DOHH2 (cell line): ENCODE measurements around the gene ING1.

Source experiments
- EZH2phosphoT487 ChIP-seq: fragments of 200-600 bp; sonication (generic); IDR thresholded peaks from 2 replicates; pipeline ENCODE4 v1.6.1; 2017; ENCODE audit warnings: borderline replicate concordance, mild to moderate bottlenecking, antibody characterized with exemption, low read length, moderate library complexity, mixed read lengths
- TF ChIP-seq, protein P1 (sequence below): fragments of 200-600 bp; sonication (generic); IDR thresholded peaks from one replicate; pipeline ENCODE4 v1.5.1; 2014; ENCODE audit warnings: antibody characterized with exemption, mild to moderate bottlenecking, low read depth, low read length; ENCODE audit not compliant: poor library complexity, severe bottlenecking

DNA sequence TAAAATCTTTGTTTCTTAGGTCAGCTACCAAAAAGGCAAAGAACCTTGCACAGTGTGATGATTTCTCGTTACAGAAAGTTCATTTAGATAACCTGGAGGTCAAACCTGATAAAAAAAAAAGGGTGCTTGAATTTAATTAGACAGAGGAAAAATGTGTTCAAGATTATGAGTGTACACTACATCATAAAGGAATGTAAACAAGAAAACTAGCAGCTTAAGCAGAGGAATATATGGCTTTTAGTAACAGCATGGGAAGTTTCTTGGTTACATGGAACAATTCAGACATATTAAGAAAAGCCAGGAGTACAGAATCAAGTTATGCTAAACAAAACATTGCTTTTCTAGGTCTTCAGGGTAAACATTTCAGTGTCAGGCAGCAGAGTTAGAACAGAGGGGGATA is 32.9 kb downstream of the ING1 start:
- TF ChIP-seq, protein P1, sequence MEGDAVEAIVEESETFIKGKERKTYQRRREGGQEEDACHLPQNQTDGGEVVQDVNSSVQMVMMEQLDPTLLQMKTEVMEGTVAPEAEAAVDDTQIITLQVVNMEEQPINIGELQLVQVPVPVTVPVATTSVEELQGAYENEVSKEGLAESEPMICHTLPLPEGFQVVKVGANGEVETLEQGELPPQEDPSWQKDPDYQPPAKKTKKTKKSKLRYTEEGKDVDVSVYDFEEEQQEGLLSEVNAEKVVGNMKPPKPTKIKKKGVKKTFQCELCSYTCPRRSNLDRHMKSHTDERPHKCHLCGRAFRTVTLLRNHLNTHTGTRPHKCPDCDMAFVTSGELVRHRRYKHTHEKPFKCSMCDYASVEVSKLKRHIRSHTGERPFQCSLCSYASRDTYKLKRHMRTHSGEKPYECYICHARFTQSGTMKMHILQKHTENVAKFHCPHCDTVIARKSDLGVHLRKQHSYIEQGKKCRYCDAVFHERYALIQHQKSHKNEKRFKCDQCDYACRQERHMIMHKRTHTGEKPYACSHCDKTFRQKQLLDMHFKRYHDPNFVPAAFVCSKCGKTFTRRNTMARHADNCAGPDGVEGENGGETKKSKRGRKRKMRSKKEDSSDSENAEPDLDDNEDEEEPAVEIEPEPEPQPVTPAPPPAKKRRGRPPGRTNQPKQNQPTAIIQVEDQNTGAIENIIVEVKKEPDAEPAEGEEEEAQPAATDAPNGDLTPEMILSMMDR: no peak
- TF ChIP-seq EZH2phosphoT487: no peak
